Tibial nerve (tissue), 4 donors: Measurements from ENCODE around the gene EFCAB11. TPM values are rescaled to one million over a fixed set of nuclear protein-coding genes. Genes with fewer than 3 reads are reported as not detected.

Experiments
- DNase-seq, 2 donors: peaks; one replicate each; pipeline ENCODE4 v3.0.0-alpha.2; 2019; ENCODE audit warnings: low spot score in 2 of 2
- H3K27ac ChIP-seq, 4 donors: fragments of 200-600 bp; sonication (generic) in 3 of 4; one replicate each; pipeline ENCODE4 v1.5.1; 2017 to 2019; ENCODE audit warnings: mild to moderate bottlenecking in 1 of 4
- H3K27me3 ChIP-seq, 2 donors: fragments of 200-600 bp; sonication (generic) in 1 of 2; one replicate each; pipeline versions ENCODE4 v1.5.1 to v1.6.0; 2017 to 2019
- H3K36me3 ChIP-seq, 3 donors: fragments of 200-600 bp; sonication (generic); one replicate each; pipeline ENCODE4 v1.5.1; 2018 to 2019
- H3K4me1 ChIP-seq, 4 donors: fragments of 200-600 bp; sonication (generic) in 3 of 4; one replicate each; pipeline ENCODE4 v1.5.1; 2017 to 2019
- H3K4me3 ChIP-seq, 4 donors: fragments of 200-600 bp; sonication (generic) in 3 of 4; one replicate each; pipeline ENCODE4 v1.5.1; 2017 to 2019; ENCODE audit warnings: mild to moderate bottlenecking in 1 of 4, moderate library complexity in 1 of 4
- H3K9me3 ChIP-seq, 4 donors: fragments of 200-600 bp; sonication (generic) in 3 of 4; one replicate each; pipeline ENCODE4 v1.5.1; 2017 to 2019
- CTCF ChIP-seq, 5 experiments: fragments of 200-600 bp in 3 of 5; fragments of 450-650 bp in 2 of 5; sonication (generic) in 3 of 5; IDR thresholded peaks; one replicate each; pipeline ENCODE4 v1.5.1; 2016 to 2019; ENCODE audit warnings: antibody characterized with exemption in 5 of 5, mild to moderate bottlenecking in 3 of 5, moderate library complexity in 2 of 5
- EP300 ChIP-seq, 2 donors: sonication (generic); formaldehyde crosslinking; IDR thresholded peaks; one replicate each; pipeline ENCODE4 v1.6.1; 2017; ENCODE audit warnings: antibody characterized with exemption in 2 of 2, mild to moderate bottlenecking in 1 of 2
- POLR2A ChIP-seq, 2 donors: fragments of 450-650 bp; IDR thresholded peaks; one replicate each; pipeline ENCODE4 v1.6.1; 2017; ENCODE audit warnings: antibody characterized with exemption in 2 of 2, mild to moderate bottlenecking in 2 of 2, moderate library complexity in 2 of 2
- whole genome bisulfite sequencing, 2 donors: methylation state at CpG; one replicate each; pipeline ENCODE4 v1.1.5; 2018; 5-methylcytosine and 5-hydroxymethylcytosine counted together
- total RNA-seq, 4 donors: library from RNA; depleted of rRNA; stranded (reverse); fragments of >200 nt; gene quantifications; one replicate each; pipeline ENCODE4 v1.1.0, GENCODE V29; 2016

EFCAB11 gene
- total RNA-seq, 4 donors from 2014 or later, result 2.2 to 7.8 (median 4.4) TPM

GRCh38 chr14:89957791-89958190 lies 3.3 kb upstream of the EFCAB11 start:
- H3K27ac ChIP-seq, result no peak overlapping the region
- H3K4me3 ChIP-seq, result no peak overlapping the region
- 94 to 100% methylated on average over 7 to 8 of the region's 8 CpGs for WGBS, 2 donors
- DNase-seq, result no peak
- H3K36me3 ChIP-seq, result peaks cover 0 to 9% (median 0%) of the 10 kb centered on the region in 3 donors
- no peaks in the 10 kb centered on the region for H3K27me3 ChIP-seq
- TF ChIP-seq CTCF (IDR thresholded peaks at IDR 0.05), result no peak
- TF ChIP-seq EP300 (IDR thresholded peaks at IDR 0.05), result no peak
- TF ChIP-seq POLR2A (IDR thresholded peaks at IDR 0.05), result no peak
- H3K4me1 ChIP-seq, result peaks cover 0 to 26% (median 11%) of the 10 kb centered on the region in 4 donors
- H3K9me3 ChIP-seq, result no peaks in the 10 kb centered on the region

- H3K36me3 ChIP-seq, result peaks cover 0 to 9% (median 0%) of the 10 kb centered on the region in 3 donors
- no peak overlapping the region for H3K4me3 ChIP-seq
- DNase-seq, result no peak
- no peaks in the 10 kb centered on the region for H3K9me3 ChIP-seq
- peaks cover 0 to 26% (median 11%) of the 10 kb centered on the region in 4 donors for H3K4me1 ChIP-seq
- no peak overlapping the region for H3K27ac ChIP-seq
- TF ChIP-seq POLR2A (IDR thresholded peaks at IDR 0.05) (no peak), CTCF (IDR thresholded peaks at IDR 0.05) (no peak), EP300 (IDR thresholded peaks at IDR 0.05) (no peak)
- whole genome bisulfite sequencing, 2 donors, result 89 to 100% methylated on average over 1 of the region's 1 CpG
- H3K27me3 ChIP-seq, result no peaks in the 10 kb centered on the region
Measured at GRCh38 chr14:89957376-89957775, 2.8 kb upstream of the EFCAB11 start.

- 33% methylated on average over 15 of the region's 15 CpGs for WGBS, 2 donors
Measured at GRCh38 chr14:89956661-89957009, 2.1 kb upstream of the EFCAB11 start.

GRCh38 chr14:89955745-89956660 lies 1.5 kb upstream of the EFCAB11 start, which contains the start of gene TDP1:
Gene TDP1 (plus strand): TSS chr14:89955927. CDS start chr14:89963115, 7,188 bp downstream.
- Histone ChIP-seq H3K4me1 (peaks cover 0 to 26% (median 11%) of the 10 kb centered on the region in 4 donors), H3K27ac (peak within 1 kb of the TSS in 3 of 4 donors; percentile 87 to 97 (median 94)), H3K9me3 (no peaks in the 10 kb centered on the region), H3K27me3 (no peaks in the 10 kb centered on the region), H3K36me3 (peaks cover 0 to 11% (median 0%) of the 10 kb centered on the region in 3 donors), H3K4me3 (peak within 1 kb of the TSS; percentile 64 to 94 (median 78))
- WGBS, 2 donors, result 0 to 1% methylated on average over 38 to 41 of the region's 84 CpGs
- TF ChIP-seq EP300 (IDR thresholded peaks at IDR 0.05) (peak; percentile 86 to 87), CTCF (IDR thresholded peaks at IDR 0.05) (peak in 1 of 5 experiments; percentile 58), POLR2A (IDR thresholded peaks at IDR 0.05) (peak; percentile 51 to 60)
- peak; percentile 85 to 92 for DNase-seq

More at GRCh38 chr14:89956661-89957009, 2.1 kb upstream of the EFCAB11 start:
- H3K4me1 ChIP-seq, result peaks cover 0 to 26% (median 11%) of the 10 kb centered on the region in 4 donors
- no peaks in the 10 kb centered on the region for H3K27me3 ChIP-seq
- H3K4me3 ChIP-seq, result peak overlapping the region; percentile 64 to 94 (median 78)
- H3K9me3 ChIP-seq, result no peaks in the 10 kb centered on the region
- DNase-seq, result no peak
- H3K36me3 ChIP-seq, result peaks cover 0 to 9% (median 0%) of the 10 kb centered on the region in 3 donors
- H3K27ac ChIP-seq, result peak overlapping the region in 3 of 4 donors; percentile 87 to 97 (median 94)
- TF ChIP-seq POLR2A (IDR thresholded peaks at IDR 0.05), result no peak
- TF ChIP-seq CTCF (IDR thresholded peaks at IDR 0.05), result no peak
- TF ChIP-seq EP300 (IDR thresholded peaks at IDR 0.05), result no peak
